Panc1 (cell line): ENCODE results near the gene ZFX.

Source experiments
- CTCF ChIP-seq: fragments of 450-650 bp; IDR thresholded peaks from 2 replicates; pipeline ENCODE4 v1.5.1; 2017; ENCODE audit warnings: mild to moderate bottlenecking
- REST ChIP-seq, 2 experiments: IDR thresholded peaks; 2 replicates each; pipeline ENCODE4 v1.6.1; 2011 to 2012; ENCODE audit warnings: low read depth in 2 of 2, control low read depth in 1 of 2, low read length in 1 of 2, mild to moderate bottlenecking in 1 of 2, moderate library complexity in 1 of 2; ENCODE audit not compliant: insufficient read depth in 1 of 2
- SIN3A ChIP-seq: IDR thresholded peaks from 2 replicates; pipeline ENCODE4 v1.6.1; 2012; ENCODE audit warnings: low read depth, mild to moderate bottlenecking, low read length, moderate library complexity, borderline replicate concordance; ENCODE audit not compliant: insufficient read depth

DNA sequence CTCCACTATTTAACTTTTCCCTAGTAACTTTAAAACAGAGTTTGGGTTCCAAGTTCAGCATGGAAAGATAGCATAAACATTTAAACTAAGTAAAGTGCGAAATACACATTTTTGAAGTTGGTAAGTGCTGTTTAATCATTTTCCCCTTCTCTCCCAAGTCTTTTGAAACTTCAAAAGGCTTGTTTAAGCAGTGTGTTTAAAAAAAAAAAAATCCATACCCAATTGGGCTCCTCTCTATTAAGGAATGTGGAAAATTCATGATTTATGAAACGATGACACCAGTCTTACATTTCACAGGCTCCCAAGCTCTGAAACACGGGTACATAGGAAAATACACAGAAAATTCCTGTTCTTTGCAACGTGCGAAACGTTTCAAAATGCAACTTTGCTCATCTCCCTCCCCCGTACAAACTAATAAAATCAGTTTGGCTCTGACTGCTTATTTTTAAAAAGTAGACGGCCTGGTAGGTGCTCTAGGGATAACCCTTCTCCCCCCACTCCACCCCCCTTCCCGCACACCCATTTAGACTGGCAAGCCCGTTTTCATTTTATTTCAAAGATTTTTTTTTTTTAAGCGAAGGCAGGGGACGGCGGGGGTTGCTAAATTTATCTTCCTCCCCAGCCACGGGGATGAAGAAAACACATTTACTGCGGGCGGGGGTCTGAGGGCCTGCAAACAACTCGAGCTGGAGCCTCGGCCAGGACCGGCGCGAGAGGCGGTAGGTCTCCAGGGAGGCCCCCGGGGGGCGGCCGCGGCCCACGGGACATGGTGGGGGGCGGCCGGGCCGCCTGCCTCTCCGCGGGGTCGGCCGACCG lies 786 bp upstream of the ZFX start:
- TF ChIP-seq CTCF (no peak), REST (IDR thresholded peaks at IDR 0.05; ENCODE audit: insufficient read depth in 1 of 2, low read depth in 2 of 2, low read length in 1 of 2) (no peak), SIN3A (no peak)
